ENCODE data around the gene G2E3.
A peak's percentile ranks its signal among the peaks of the same experiment; 100 is the strongest.
"Not testable (repeated sequence)": the region's sequence is repeated elsewhere in the genome, so short reads cannot be mapped to it uniquely, and the experiment has no call there.

G2E3 gene, protein sequence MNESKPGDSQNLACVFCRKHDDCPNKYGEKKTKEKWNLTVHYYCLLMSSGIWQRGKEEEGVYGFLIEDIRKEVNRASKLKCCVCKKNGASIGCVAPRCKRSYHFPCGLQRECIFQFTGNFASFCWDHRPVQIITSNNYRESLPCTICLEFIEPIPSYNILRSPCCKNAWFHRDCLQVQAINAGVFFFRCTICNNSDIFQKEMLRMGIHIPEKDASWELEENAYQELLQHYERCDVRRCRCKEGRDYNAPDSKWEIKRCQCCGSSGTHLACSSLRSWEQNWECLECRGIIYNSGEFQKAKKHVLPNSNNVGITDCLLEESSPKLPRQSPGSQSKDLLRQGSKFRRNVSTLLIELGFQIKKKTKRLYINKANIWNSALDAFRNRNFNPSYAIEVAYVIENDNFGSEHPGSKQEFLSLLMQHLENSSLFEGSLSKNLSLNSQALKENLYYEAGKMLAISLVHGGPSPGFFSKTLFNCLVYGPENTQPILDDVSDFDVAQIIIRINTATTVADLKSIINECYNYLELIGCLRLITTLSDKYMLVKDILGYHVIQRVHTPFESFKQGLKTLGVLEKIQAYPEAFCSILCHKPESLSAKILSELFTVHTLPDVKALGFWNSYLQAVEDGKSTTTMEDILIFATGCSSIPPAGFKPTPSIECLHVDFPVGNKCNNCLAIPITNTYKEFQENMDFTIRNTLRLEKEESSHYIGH

DNA sequence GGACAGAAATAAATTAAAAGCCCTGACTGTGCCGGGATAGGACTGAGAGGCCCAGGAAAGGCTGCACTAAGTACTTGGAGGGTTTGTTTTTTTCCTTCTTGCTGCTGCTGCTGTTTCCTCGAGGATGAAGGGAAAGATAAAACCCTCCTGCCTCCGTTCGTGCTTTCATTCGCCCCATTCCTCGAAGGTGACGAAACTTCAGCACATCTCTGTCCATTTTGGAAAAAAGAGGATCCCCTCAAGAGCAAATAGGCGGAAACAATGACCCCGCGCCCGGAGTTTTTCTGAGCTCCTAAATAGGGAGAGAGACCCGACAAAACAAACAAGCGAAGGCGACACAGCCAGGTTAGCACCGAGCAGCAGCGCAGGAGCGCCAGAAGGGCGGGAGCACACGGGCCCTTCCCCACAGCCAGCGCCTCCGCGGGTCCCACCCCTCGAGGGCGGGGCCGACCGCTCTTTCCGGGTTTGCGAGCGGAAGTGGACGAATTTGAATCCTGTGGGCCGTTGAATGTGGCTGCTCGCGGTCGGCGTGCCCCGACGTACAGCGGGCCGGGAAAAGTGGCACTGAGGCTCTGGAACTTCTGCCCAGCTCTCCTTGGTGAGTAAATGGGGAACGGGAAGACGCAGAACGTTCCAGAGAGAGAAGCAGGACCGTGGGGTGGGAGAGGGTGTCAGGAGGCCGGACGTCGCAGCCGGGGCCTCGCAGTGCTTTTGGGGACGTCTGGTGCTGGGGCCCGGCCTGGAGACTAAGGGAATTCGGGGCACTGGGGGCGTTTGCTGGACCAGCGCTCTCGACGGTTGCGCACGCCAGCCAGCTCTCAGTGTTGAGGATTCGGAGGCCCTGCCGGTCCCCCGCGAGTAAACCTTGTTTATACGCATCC lies at the start of gene G2E3:
Gene G2E3, plus strand, starts transcription at position 484 of the 881 bp plus-strand sequence. CDS start 21,922 bp downstream, outside the sequence.
- peak; percentile 89 for DNase-seq (ENCODE audit: low spot score)

DNA sequence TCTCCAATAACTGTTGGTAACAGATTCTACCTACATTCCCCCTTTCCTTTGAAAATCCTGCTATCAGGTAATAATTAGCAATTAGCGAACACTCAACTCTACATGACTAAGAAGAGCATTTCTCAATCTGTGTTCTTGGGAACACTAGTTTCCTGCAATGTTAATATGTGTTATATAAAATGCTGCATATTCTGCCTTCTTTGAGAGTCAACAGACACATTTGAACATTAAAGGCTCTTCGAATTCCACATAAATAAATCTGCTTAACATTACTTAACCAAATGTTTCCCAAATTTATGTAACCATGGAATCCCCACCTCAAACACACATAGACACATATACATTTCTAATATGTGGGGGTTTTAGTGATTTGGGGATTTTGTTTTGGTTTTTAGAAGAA lies 41.2 kb upstream of the G2E3 start:
- DNase-seq (ENCODE audit: low spot score) = no peak

DNA sequence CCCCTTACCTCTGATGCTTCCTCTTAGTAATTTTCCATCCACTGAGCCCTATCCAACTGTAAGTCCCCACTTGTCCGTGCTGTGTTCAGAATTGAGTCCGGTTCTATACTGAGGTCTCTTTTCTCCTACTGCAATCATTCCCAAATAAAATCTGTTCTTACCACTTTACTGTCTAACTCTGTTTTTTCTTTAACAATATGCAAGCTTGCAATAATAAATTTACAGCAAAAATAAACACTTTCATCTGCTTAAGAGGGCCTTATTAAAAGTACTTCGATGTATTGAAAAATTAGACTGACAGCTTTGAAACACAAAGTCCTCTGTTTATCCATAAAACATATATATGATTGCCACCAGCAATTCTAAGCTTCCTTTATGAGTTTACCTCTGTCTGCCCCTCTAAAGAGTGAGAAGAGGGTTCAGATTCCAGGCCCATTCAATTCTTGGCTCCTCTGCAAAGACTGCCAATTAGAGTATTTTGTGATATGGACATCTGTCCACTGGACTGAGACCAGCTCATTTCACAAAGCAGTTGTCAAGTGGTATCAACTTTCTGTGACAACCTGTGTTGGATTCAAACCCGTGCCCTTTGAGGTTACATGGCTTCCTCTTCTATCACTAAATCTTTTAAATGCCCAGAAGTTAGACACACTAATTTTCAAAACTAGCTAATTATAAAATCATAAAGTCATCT lies 39.9 kb upstream of the G2E3 start:
- DNase-seq (ENCODE audit: low spot score) = no peak

DNA sequence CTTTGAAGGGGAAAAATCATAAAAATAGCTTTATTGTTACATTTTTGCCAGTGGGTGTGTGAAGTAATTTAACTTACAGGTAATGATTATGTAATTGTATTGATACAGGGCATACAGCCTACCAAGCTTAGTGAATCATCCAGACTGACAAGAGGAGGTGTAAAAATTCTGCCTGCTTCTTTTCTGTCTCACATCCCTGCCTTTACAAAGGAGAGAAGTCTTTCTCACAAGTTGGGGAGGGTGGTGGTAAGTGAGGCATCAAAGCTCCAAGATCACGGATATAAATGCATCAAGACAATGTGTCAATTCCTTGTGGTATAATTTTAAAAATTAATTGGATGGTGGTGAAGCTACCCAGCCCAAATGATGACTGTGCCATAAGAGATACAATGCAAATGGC lies 39.0 kb upstream of the G2E3 start:
- DNase-seq (ENCODE audit: low spot score) = no peak

DNA sequence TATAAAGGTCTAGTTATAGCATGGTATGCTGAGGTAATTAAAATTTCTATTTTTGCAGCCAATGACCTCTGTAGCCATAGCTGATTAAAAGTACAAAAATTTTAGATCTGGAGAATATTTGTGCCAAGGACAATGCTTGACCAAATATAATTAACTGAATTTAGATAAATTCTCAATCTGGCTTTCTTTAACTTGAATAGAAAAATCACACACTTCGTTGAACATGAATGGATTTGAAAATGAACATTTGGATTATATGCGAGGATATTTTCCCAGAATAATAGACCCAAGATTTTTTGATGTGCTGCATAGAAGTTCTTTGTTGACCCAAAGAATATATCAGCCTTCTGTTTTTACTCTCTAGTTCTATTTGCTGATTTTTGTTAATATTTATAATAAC lies 38.4 kb upstream of the G2E3 start:
- DNase-seq (ENCODE audit: low spot score) = no peak

DNA sequence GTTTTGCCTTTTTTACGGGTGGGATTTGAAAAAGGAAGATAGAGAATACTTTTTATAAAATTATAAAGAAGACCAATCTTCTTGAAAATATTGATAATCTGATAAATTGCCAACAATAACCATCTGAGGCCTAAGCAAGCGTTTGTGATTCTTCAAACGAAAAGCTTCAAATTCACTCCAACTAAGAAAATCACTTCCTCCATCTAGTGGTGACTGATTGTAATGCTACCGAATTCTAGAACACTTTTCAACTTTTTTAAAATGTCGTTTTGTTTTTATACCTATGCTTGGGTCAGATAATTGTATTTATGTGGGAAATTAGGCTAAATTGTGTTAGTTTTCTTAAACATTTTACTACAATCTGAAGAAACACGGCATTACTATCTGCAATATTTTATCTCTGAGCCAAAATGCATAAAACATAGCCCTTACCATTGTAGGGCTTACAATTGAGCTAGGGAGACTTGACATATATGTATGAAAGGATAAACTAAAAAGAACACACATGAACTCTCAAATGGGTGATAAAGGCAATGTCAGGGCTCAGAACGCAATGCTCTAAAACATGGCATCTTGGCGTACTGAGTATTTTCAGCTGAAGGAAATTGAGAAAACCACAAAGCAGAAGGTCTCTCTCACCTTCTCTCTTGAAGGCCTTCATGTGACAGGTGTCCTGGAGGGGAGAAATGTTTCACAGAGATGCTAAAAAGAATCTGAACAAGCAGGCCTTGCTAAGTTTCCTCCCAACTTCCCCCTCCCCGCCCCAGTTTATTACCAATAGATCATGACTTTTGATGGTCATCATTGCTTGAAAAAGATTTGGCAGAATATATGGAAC lies 36.8 kb upstream of the G2E3 start:
- peak; percentile 36 for DNase-seq (ENCODE audit: low spot score)

DNA sequence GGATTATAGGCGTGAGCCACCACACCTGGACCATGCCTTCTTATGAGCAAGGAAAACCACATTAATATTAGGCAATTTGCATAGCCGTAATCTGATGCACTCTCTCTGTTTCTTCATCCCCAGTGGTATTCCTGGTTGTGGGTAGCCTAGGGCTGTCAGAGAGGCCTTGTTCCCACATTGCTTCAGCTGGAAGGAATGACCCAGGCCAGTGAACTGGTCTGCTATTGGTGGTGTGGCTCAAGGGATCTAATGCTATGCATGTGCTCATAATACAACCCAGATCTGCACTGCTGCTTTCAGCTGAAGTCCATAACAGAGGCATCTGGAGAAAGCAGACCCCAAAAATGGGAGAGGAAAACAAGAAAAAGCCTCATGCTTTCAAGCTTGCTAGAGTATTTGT lies 33.1 kb upstream of the G2E3 start:
- no peak for DNase-seq (ENCODE audit: low spot score)

DNA sequence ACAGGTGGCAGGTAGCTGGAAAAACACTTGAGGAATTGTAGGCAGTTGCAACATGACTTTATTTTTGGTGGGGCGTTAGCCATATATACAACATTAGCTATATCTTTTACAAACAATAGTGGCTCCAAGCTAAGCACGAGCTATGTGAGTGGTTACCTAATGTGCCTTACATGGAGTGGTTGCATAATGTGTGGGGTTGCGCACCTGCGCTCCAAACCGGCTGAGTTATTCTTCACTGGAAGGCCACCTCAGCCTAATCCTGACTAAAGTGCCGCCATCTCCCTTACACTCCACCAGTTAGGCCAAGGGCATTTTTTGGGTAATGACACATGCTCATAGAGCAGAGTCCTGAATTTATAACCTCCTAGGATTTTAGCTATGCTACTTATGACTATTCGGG lies 31.8 kb upstream of the G2E3 start:
- no peak for DNase-seq (ENCODE audit: low spot score)

DNA sequence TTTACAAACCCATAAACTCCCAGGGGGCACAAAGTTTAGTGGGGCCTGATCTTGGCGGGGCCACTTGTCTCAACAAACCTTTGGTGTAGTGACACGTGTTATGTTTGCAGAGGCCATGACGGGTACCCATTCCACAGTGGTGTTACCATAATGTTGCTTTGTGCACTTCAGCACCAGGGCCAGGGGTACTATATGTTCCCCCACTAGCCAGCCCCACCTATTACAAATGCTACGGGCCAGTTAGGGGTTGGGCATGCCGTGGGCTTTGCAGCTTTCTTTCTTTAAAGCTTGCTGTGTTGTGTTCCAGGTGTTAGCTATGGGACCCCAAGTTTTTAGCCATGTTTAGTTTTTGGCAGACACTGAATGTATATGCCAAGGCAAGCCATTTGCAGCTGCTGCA lies 30.8 kb upstream of the G2E3 start:
- no peak for DNase-seq (ENCODE audit: low spot score)

DNA sequence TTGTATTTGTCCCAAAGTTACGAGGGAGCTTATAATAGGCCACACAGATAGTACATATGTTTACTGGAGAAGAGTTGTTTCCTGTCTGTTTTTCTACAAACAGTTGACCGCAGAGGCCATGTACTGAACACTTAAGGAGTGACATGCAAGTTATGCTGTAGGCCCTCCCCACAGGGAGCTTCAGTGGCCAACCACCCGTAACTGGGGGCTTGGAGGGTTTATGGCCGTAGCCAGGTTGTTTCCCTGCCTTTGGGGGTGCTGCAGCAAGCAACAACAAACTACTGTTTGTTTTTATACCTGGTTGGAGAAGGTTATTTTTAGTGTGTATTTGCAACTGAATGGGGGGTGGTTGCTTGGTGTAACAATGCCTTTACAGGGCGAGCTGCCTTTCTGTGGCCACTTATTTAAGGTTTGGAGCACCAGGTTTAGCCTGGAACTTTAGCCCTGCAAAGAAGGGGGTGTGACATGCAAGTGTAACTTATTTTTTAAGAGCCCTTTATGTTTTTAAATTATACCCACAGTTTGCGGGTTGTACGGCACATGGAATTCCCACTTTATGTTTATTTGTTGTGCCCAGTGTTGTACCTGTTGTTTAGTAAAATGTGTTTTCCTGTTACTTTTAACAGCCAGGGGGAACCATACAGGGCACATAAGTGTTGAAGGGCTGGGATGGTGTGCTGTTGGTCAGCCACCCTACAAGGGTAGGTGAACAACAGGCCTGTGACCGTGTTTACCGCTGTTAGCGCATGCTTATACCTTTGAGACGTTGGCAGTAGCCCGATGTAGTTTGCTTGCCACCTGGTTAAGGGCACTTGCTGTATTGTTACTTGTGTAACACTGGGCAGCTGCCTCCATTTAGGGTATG lies 29.9 kb upstream of the G2E3 start:
- DNase-seq (ENCODE audit: low spot score) = no peak

DNA sequence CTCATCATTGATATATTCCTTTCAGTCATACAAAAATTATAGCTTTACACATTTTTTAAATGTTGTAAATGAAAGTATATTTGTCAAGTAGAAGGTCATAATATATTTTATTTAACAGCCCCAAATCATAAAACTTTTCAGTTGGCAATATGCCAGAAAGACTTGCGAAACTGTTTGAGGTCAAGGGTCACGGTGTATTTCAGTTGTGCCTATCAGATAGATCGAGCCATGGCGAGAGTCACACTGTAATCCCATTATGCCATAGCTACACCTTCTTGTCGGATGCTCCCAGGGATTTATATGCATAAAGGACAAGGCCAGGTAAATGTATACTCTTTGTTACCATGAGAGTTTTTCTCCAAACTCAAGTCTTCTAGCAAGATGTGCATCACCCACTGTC lies 26.7 kb upstream of the G2E3 start:
- DNase-seq (ENCODE audit: low spot score) = no peak

DNA sequence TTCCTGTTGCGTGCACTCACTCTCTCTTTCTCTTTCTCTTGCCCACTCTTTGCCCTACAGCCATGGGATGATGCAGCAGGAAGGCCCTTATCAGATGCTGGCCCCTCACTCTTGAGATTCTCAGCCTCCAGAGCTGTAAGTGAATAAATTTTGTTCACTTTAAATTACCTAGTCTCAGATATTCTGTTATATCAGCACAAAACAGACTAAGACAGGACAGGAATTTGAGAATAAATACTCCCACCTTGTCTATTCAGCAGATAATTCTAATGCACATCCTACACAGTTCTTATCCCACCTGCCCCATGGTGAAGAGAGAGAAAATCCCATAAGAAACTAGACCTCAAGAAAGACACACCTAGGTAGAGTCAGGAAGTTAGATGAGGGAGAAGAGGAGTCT lies 25.8 kb upstream of the G2E3 start:
- DNase-seq (ENCODE audit: low spot score) = no peak

DNA sequence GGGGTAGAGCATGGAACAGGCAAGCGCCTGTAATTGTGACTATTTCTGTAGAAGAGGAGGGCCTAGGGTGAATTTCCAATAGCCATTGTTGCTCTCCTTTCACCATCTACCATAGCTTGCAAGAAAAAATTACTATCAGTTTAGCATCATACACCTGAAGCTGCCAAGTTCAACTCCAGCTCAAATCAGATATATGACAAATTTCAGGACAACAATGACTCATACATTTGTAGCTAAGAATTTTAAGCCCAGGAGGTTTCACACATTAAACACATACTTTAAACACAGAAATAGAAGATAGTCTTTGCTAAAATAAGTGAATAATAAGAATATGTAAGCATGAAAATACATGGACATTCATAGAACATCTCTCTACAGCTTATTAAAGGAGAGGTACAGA lies 17.6 kb upstream of the G2E3 start:
- no peak for DNase-seq (ENCODE audit: low spot score)

DNA sequence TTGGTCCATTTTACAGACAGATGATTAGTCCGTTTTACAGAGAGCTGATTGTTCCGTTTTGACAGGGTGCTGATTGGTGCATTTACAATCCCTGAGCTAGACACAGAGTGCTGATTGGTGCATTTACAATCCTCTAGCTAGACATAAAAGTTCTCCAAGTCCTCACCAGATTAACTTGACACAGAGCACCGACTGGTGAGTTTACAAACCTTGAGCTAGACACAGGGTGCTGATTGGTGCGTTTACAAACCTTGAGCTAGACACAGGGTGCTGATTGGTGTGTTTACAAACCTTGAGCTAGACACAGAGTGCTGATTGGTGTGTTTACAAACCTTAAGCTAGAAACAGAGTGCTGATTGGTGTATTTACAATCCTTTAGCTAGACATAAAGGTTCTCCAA lies 12.2 kb upstream of the G2E3 start:
- not testable (repeated sequence) for DNase-seq (ENCODE audit: low spot score)

DNA sequence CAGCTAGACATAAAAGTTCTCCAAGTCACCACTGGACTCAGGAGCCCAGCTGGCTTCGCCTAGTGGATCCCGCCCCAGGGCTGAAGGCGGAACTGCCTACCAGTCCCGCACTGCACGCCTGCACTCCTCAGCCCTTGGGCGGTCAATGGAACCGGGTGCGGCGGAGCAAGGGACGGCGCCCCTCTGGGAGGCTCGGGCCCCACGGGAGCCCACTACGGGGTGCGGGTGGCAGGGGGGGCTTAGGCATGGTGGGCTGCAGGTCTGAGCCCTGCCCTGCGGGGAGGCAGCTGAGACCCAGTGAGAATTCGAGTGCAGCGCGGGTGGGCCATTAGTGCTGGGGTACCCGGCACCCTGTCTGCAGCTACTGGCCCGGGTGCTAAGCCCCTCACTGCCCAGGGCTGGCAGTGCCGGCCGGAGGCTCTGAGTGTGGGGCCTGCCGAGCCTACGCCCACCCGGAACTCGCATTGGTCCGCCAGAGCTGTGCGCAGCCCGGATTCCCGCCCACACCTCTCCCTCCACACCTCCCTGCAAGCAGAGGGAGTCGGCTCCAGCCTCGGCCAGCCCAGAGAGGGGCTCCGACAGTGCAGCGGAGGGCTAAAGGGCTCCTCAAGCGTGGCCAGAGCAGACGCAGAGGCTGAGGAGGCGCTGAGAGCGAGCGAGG lies 11.4 kb upstream of the G2E3 start:
- no peak for DNase-seq (ENCODE audit: low spot score)

DNA sequence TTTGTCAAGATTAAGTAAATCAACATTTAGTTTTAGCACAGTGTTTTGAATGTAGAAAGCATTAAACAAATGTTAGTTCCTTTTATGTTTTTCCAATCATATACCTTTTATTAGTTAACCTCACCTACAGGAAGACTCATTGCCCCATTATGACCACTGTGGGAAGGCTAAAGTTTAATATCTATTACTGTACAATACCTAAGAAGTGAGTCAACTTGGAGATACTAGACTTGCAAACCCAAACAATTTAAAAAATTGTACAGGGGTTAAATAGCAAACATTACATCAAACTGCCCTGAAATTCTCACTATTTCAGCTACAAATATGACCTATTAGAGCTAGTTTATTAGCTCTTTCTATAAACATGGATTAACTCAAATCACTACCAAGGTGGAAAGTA lies 8.6 kb upstream of the G2E3 start:
- no peak for DNase-seq (ENCODE audit: low spot score)

DNA sequence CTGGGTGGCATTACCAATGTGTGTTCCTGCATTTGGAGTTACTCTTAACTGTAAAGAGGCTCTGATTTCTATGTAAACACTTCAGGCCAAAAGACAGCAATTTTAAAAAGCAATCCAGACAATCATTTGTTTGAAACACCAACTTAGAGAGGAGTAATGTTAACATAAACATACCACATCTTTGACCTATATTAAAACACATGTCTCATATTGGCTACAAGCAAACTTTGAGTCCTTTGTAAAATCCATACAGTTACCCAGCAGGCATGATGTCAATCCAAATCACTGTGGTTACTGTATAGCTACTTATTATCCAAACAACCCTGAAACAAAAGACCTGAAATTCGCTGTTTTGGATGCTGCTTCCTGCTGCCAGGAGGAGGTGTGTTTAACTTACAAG lies 7.5 kb upstream of the G2E3 start:
- DNase-seq (ENCODE audit: low spot score) = no peak

DNA sequence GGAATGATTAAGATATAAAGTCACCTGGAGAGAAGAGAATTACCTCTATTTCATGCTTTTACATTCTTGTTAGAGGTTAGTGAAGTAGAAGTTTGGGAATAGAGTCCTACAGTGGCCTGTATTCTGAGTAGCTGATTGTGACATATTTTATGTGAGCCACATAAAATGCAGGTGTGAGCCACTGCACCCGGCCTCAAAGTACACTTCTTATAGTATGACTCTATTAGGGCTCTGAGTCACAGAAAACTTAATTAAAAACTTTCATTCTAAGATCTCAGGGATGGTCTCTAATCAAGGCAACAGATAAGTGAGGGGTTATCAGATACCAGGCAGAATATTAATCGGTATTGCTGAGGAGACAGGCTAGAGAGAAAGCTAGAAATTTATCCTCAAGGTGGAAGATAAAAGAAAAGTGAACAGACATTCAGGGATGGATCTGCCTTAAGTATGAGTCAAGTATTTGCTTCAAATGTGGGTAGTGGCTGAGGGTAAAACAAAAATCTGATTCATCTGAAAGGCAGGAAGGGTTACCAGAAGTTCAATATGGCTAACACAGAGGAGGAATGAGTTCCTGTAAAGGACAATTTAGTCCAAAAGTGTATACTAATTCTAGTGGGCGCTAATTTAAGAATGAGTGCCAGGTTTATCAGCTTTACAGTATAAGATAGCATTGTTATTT lies 5.5 kb upstream of the G2E3 start:
- DNase-seq (ENCODE audit: low spot score) = no peak

DNA sequence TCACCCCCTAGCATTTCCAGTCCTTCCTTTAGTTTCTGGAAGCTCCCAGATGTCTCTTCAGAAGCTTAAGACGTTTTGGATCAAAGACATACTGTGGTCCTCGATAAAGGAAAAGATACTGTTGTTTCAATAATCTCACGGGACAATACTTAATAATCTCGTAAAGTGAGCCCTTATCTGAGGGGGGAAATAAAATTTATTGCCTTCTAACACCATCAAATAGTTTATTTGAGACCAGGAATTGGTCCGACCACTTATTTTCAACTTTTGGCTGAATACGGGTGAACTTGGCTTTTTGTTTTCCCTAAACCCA lies 640 bp upstream of the G2E3 start:
- DNase-seq (ENCODE audit: low spot score) = no peak

Measured in hematopoietic multipotent progenitor cell treated with erythropoietin and hydrocortisone succinate and interleukin-3 and kit ligand, for 15 days (in vitro differentiated cells).